Measurements from ENCODE around the gene TRPM6. TPM values are rescaled to one million over a fixed set of nuclear protein-coding genes. Genes with fewer than 3 reads are reported as not detected.

Gene TRPM6
- total RNA-seq, 1 donor from 2014 or later = 9.1 TPM

GRCh38 chr9:74817816-74818215, 69.9 kb downstream of the TRPM6 start:
- intact Hi-C loops (cut with DNase I) = no loop called here
- Histone ChIP-seq H3K27ac (no peak overlapping the region), H3K4me3 (no peak overlapping the region), H3K36me3 (no peaks in the 10 kb centered on the region), H3K27me3 (no peaks in the 10 kb centered on the region), H3K9me3 (no peaks in the 10 kb centered on the region), H3K4me1 (no peaks in the 10 kb centered on the region)
- TF ChIP-seq POLR2AphosphoS5 (IDR thresholded peaks at IDR 0.05; ENCODE audit: insufficient read depth in 1 of 2, low read depth in 1 of 2) = no peak
- DNase-seq (ENCODE audit: extremely low spot score in 2 of 2) = no peak

GRCh38 chr9:74817281-74817810, 70.4 kb downstream of the TRPM6 start:
- H3K9me3 ChIP-seq = no peaks in the 10 kb centered on the region
- DNase-seq (ENCODE audit: extremely low spot score in 2 of 2) = no peak
- intact Hi-C loops (cut with DNase I) = no loop called here
- no peak overlapping the region for H3K27ac ChIP-seq
- no peaks in the 10 kb centered on the region for H3K27me3 ChIP-seq
- TF ChIP-seq POLR2AphosphoS5 (IDR thresholded peaks at IDR 0.05; ENCODE audit: insufficient read depth in 1 of 2, low read depth in 1 of 2) (no peak), POLR2A (IDR thresholded peaks at IDR 0.05) (no peak), CTCF (IDR thresholded peaks at IDR 0.05) (no peak)
- H3K36me3 ChIP-seq = no peaks in the 10 kb centered on the region
- H3K4me3 ChIP-seq = no peak overlapping the region
- H3K4me1 ChIP-seq = no peaks in the 10 kb centered on the region

GRCh38 chr9:74810200-74810599, 77.5 kb downstream of the TRPM6 start:
- Histone ChIP-seq H3K27ac (no peak overlapping the region), H3K36me3 (no peaks in the 10 kb centered on the region), H3K27me3 (no peaks in the 10 kb centered on the region), H3K4me3 (no peak overlapping the region), H3K9me3 (no peaks in the 10 kb centered on the region), H3K4me1 (no peaks in the 10 kb centered on the region)
- no peak for DNase-seq (ENCODE audit: extremely low spot score in 2 of 2)
- no peak for TF ChIP-seq POLR2A (IDR thresholded peaks at IDR 0.05)
- TF ChIP-seq CTCF (IDR thresholded peaks at IDR 0.05) = no peak
- TF ChIP-seq POLR2AphosphoS5 (IDR thresholded peaks at IDR 0.05; ENCODE audit: insufficient read depth in 1 of 2, low read depth in 1 of 2) = no peak
- intact Hi-C loops (cut with DNase I) = no loop called here

GRCh38 chr9:74804018-74804385, 83.7 kb downstream of the TRPM6 start:
- Histone ChIP-seq H3K4me1 (no peaks in the 10 kb centered on the region), H3K4me3 (no peak overlapping the region), H3K9me3 (no peaks in the 10 kb centered on the region), H3K27ac (no peak overlapping the region), H3K27me3 (no peaks in the 10 kb centered on the region), H3K36me3 (no peaks in the 10 kb centered on the region)
- intact Hi-C loops (cut with DNase I) = no loop called here
- no peak for TF ChIP-seq POLR2AphosphoS5 (IDR thresholded peaks at IDR 0.05; ENCODE audit: insufficient read depth in 1 of 2, low read depth in 1 of 2)
- TF ChIP-seq POLR2A (IDR thresholded peaks at IDR 0.05) = no peak
- no peak for TF ChIP-seq CTCF (IDR thresholded peaks at IDR 0.05)
- no peak for DNase-seq (ENCODE audit: extremely low spot score in 2 of 2)

GRCh38 chr9:74803376-74804017, 84.2 kb downstream of the TRPM6 start:
- H3K9me3 ChIP-seq = no peaks in the 10 kb centered on the region
- H3K4me1 ChIP-seq = no peaks in the 10 kb centered on the region
- intact Hi-C loops (cut with DNase I) = no loop called here
- no peaks in the 10 kb centered on the region for H3K36me3 ChIP-seq
- no peak overlapping the region for H3K27ac ChIP-seq
- TF ChIP-seq POLR2AphosphoS5 (IDR thresholded peaks at IDR 0.05; ENCODE audit: insufficient read depth in 1 of 2, low read depth in 1 of 2) (no peak), POLR2A (IDR thresholded peaks at IDR 0.05) (no peak), CTCF (IDR thresholded peaks at IDR 0.05) (no peak)
- H3K4me3 ChIP-seq = no peak overlapping the region
- DNase-seq (ENCODE audit: extremely low spot score in 2 of 2) = no peak
- no peaks in the 10 kb centered on the region for H3K27me3 ChIP-seq

All from vagina (tissue), 2 donors.